ENCODE data around the gene CASP8. TPM values are rescaled to one million over a fixed set of nuclear protein-coding genes. Genes with fewer than 3 reads are reported as not detected.
A peak's percentile ranks its signal among the peaks of the same experiment; 100 is the strongest.

Gene CASP8
- total and polyA plus RNA-seq, 9 of the 15 experiments (the other 6 are each of a cell fraction or from before 2014, with no cell fraction given) = 10.2 to 31.4 (median 19.4) TPM

DNA sequence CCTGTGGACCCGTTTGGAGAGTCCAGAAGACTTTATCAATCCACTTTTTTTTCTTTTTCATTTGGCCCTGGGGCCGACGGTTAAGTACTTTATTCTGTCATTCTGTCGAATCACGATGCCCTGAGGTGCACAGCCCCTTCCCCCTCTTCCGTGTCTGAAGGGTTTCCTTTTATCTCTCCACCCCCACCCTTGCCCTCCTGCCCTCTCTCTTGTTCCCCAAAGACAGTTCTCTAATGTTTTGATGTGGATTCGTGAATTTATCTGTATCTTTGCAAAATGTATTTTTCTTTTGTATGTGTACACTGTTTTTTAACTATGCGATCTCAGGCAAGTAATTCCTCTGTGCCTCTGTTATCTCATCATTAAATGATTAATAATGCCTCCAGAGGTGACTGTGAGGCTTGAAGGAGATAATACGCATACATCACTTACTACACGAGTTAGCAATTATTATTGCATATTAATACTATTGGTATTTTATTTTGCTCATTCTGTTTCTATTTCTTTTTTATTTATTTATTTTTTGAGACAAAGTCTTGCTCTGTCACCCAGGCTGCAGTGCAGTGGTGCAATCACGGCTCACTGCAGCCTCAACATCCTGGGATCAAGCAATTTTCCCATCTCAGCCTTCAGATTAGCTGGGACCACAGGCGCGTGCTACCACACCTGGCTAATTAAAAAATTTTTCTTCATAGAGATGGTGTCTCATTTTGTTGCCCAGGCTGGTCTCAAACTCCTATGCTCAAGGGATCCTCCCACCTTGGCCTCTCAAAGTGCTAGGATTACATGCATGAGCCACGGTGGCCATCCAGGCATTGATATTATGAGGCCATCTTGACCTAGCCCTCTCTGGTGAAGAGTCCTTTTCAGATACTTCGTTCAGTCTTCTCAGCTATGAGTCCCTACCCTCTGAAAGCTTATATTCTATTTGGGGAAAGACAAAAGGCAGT is 1.4 kb upstream of the CASP8 start (continued):
- TF ChIP-seq, protein P1, sequence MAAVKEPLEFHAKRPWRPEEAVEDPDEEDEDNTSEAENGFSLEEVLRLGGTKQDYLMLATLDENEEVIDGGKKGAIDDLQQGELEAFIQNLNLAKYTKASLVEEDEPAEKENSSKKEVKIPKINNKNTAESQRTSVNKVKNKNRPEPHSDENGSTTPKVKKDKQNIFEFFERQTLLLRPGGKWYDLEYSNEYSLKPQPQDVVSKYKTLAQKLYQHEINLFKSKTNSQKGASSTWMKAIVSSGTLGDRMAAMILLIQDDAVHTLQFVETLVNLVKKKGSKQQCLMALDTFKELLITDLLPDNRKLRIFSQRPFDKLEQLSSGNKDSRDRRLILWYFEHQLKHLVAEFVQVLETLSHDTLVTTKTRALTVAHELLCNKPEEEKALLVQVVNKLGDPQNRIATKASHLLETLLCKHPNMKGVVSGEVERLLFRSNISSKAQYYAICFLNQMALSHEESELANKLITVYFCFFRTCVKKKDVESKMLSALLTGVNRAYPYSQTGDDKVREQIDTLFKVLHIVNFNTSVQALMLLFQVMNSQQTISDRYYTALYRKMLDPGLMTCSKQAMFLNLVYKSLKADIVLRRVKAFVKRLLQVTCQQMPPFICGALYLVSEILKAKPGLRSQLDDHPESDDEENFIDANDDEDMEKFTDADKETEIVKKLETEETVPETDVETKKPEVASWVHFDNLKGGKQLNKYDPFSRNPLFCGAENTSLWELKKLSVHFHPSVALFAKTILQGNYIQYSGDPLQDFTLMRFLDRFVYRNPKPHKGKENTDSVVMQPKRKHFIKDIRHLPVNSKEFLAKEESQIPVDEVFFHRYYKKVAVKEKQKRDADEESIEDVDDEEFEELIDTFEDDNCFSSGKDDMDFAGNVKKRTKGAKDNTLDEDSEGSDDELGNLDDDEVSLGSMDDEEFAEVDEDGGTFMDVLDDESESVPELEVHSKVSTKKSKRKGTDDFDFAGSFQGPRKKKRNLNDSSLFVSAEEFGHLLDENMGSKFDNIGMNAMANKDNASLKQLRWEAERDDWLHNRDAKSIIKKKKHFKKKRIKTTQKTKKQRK (IDR thresholded peaks at IDR 0.05; ENCODE audit: borderline replicate concordance, low read depth, low read length) = no peak
- no peak for TF ChIP-seq TCFL5 (CRISPR knock-in tag; conservative IDR thresholded peaks at IDR 0.05)
- TF ChIP-seq, protein P2, sequence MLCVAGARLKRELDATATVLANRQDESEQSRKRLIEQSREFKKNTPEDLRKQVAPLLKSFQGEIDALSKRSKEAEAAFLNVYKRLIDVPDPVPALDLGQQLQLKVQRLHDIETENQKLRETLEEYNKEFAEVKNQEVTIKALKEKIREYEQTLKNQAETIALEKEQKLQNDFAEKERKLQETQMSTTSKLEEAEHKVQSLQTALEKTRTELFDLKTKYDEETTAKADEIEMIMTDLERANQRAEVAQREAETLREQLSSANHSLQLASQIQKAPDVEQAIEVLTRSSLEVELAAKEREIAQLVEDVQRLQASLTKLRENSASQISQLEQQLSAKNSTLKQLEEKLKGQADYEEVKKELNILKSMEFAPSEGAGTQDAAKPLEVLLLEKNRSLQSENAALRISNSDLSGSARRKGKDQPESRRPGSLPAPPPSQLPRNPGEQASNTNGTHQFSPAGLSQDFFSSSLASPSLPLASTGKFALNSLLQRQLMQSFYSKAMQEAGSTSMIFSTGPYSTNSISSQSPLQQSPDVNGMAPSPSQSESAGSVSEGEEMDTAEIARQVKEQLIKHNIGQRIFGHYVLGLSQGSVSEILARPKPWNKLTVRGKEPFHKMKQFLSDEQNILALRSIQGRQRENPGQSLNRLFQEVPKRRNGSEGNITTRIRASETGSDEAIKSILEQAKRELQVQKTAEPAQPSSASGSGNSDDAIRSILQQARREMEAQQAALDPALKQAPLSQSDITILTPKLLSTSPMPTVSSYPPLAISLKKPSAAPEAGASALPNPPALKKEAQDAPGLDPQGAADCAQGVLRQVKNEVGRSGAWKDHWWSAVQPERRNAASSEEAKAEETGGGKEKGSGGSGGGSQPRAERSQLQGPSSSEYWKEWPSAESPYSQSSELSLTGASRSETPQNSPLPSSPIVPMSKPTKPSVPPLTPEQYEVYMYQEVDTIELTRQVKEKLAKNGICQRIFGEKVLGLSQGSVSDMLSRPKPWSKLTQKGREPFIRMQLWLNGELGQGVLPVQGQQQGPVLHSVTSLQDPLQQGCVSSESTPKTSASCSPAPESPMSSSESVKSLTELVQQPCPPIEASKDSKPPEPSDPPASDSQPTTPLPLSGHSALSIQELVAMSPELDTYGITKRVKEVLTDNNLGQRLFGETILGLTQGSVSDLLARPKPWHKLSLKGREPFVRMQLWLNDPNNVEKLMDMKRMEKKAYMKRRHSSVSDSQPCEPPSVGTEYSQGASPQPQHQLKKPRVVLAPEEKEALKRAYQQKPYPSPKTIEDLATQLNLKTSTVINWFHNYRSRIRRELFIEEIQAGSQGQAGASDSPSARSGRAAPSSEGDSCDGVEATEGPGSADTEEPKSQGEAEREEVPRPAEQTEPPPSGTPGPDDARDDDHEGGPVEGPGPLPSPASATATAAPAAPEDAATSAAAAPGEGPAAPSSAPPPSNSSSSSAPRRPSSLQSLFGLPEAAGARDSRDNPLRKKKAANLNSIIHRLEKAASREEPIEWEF (CRISPR knock-in tag; IDR thresholded peaks at IDR 0.05) = no peak
- TF ChIP-seq MTF1 (CRISPR knock-in tag; IDR thresholded peaks at IDR 0.05; ENCODE audit: borderline replicate concordance) = no peak
- TF ChIP-seq, protein P3, sequence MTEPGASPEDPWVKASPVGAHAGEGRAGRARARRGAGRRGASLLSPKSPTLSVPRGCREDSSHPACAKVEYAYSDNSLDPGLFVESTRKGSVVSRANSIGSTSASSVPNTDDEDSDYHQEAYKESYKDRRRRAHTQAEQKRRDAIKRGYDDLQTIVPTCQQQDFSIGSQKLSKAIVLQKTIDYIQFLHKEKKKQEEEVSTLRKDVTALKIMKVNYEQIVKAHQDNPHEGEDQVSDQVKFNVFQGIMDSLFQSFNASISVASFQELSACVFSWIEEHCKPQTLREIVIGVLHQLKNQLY (CRISPR knock-in tag; conservative IDR thresholded peaks at IDR 0.05) = no peak
- 0 out of 2 replicates have a peak, but pooled peaks have one; percentile 17 for TF ChIP-seq MAFG (tag; conservative IDR thresholded peaks at IDR 0.05)
- TF ChIP-seq, protein P4, sequence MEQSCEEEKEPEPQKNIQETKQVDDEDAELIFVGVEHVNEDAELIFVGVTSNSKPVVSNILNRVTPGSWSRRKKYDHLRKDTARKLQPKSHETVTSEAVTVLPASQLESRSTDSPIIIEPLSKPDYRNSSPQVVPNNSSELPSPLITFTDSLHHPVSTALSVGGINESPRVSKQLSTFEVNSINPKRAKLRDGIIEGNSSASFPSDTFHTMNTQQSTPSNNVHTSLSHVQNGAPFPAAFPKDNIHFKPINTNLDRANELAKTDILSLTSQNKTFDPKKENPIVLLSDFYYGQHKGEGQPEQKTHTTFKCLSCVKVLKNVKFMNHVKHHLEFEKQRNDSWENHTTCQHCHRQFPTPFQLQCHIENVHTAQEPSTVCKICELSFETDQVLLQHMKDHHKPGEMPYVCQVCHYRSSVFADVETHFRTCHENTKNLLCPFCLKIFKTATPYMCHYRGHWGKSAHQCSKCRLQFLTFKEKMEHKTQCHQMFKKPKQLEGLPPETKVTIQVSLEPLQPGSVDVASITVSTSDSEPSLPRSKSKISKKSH (CRISPR knock-in tag; IDR thresholded peaks at IDR 0.05) = no peak
- TF ChIP-seq, protein P5, sequence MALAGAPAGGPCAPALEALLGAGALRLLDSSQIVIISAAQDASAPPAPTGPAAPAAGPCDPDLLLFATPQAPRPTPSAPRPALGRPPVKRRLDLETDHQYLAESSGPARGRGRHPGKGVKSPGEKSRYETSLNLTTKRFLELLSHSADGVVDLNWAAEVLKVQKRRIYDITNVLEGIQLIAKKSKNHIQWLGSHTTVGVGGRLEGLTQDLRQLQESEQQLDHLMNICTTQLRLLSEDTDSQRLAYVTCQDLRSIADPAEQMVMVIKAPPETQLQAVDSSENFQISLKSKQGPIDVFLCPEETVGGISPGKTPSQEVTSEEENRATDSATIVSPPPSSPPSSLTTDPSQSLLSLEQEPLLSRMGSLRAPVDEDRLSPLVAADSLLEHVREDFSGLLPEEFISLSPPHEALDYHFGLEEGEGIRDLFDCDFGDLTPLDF (CRISPR knock-in tag; IDR thresholded peaks at IDR 0.05) = no peak
- TF ChIP-seq ZBED1 (IDR thresholded peaks at IDR 0.05) = no peak
- TF ChIP-seq C11orf30 (IDR thresholded peaks at IDR 0.05; ENCODE audit: low read depth) = no peak
- no peak for TF ChIP-seq BRD9 (IDR thresholded peaks at IDR 0.05; ENCODE audit: low read depth, partially characterized antibody)
- TF ChIP-seq JUNB (CRISPR knock-in tag; conservative IDR thresholded peaks at IDR 0.05) = no peak
- TF ChIP-seq EZH2 (IDR thresholded peaks at IDR 0.05; ENCODE audit: borderline replicate concordance, low read depth, low read length) = no peak
- 0 out of 2 replicates have a peak, but pooled peaks have one; percentile 20 for TF ChIP-seq DPF2 (IDR thresholded peaks at IDR 0.05)
